ENCODE data around the gene MYO5C. TPM values are rescaled to one million over a fixed set of nuclear protein-coding genes. Genes with fewer than 3 reads are reported as not detected.

The MYO5C gene
- total RNA-seq: 0.25 and 0.39 TPM in 2 replicates

GRCh38 chr15:52295421-52296001 lies at the start of gene MYO5C:
MYO5C (minus strand) TSS chr15:52295804; CDS start chr15:52295636, 168 bp downstream.

GRCh38 chr15:52191207-52191606 lies 104.4 kb downstream of the MYO5C start, which contains the start of gene GNB5:
GNB5 (minus strand) TSS chr15:52191392; CDS start chr15:52184676, 6,716 bp downstream.

Other genes starting within 250 kb of the MYO5C start
- not detected in 2 replicates for gene BCL2L10, start 183.0 kb downstream of the MYO5C start, total RNA-seq
- gene GNB5, start 104.4 kb downstream of the MYO5C start, total RNA-seq: 24.1 and 34.6 TPM in 2 replicates
- 13.8 and 15.8 TPM in 2 replicates for gene MYO5A, start 233.1 kb upstream of the MYO5C start, total RNA-seq

Data from cardiac ventricle fibroblast (primary cell).